Measurements from ENCODE around the gene CHST8.

CHST8 gene

GRCh38 chr19:33763633-33764371 is 142.0 kb downstream of the CHST8 start:
- peak; percentile 76 for DNase-seq
- TF ChIP-seq CTCF (IDR thresholded peaks at IDR 0.05; ENCODE audit: low read depth, low read length): no peak
- Histone ChIP-seq H3K4me1 (peaks cover 11% of the 10 kb centered on the region), H3K27me3 (no peaks in the 10 kb centered on the region), H3K9me3 (no peaks in the 10 kb centered on the region), H3K4me3 (ENCODE audit: low read depth, low read length) (no peak overlapping the region), H3K36me3 (no peaks in the 10 kb centered on the region)

GRCh38 chr19:33766623-33767022 is 144.9 kb downstream of the CHST8 start:
- Histone ChIP-seq H3K36me3 (no peaks in the 10 kb centered on the region), H3K4me1 (peaks cover 17% of the 10 kb centered on the region), H3K9me3 (no peaks in the 10 kb centered on the region), H3K27me3 (no peaks in the 10 kb centered on the region), H3K4me3 (ENCODE audit: low read depth, low read length) (no peak overlapping the region)
- no peak for TF ChIP-seq CTCF (IDR thresholded peaks at IDR 0.05; ENCODE audit: low read depth, low read length)
- no peak for DNase-seq

GRCh38 chr19:33767898-33768413 is 146.2 kb downstream of the CHST8 start:
- DNase-seq: no peak
- Histone ChIP-seq H3K4me1 (peaks cover 17% of the 10 kb centered on the region), H3K36me3 (peaks cover 4% of the 10 kb centered on the region; the same call in 1 of the 2 replicates)

GRCh38 chr19:33769208-33769607 is 147.5 kb downstream of the CHST8 start:
- no peaks in the 10 kb centered on the region for H3K27me3 ChIP-seq
- H3K36me3 ChIP-seq: peaks cover 4% of the 10 kb centered on the region; the same call in 1 of the 2 replicates
- H3K4me1 ChIP-seq: peaks cover 14% of the 10 kb centered on the region
- no peak for DNase-seq
- no peaks in the 10 kb centered on the region for H3K9me3 ChIP-seq
- no peak for TF ChIP-seq CTCF (IDR thresholded peaks at IDR 0.05; ENCODE audit: low read depth, low read length)
- no peak overlapping the region for H3K4me3 ChIP-seq (ENCODE audit: low read depth, low read length)

More at GRCh38 chr19:33767898-33768413, 146.2 kb downstream of the CHST8 start:
- peak; percentile 25; the same call in 1 of the 2 replicates for TF ChIP-seq CTCF (IDR thresholded peaks at IDR 0.05; ENCODE audit: low read depth, low read length)
- Histone ChIP-seq H3K4me3 (ENCODE audit: low read depth, low read length) (no peak overlapping the region), H3K27me3 (no peaks in the 10 kb centered on the region), H3K9me3 (no peaks in the 10 kb centered on the region)

GRCh38 chr19:33770107-33770506 is 148.4 kb downstream of the CHST8 start:
- H3K9me3 ChIP-seq: no peaks in the 10 kb centered on the region
- peaks cover 4% of the 10 kb centered on the region; the same call in 1 of the 2 replicates for H3K36me3 ChIP-seq
- no peak for TF ChIP-seq CTCF (IDR thresholded peaks at IDR 0.05; ENCODE audit: low read depth, low read length)
- H3K27me3 ChIP-seq: no peaks in the 10 kb centered on the region
- H3K4me1 ChIP-seq: peaks cover 13% of the 10 kb centered on the region
- H3K4me3 ChIP-seq (ENCODE audit: low read depth, low read length): no peak overlapping the region
- no peak for DNase-seq
